ENCODE results near the gene NOSTRIN. TPM values are rescaled to one million over a fixed set of nuclear protein-coding genes. Genes with fewer than 3 reads are reported as not detected.
A peak's percentile ranks its signal among the peaks of the same experiment; 100 is the strongest.

Gene NOSTRIN
- total and polyA plus RNA-seq, 7 donors: 5.1 to 49.0 (median 13.3) TPM

- no peak overlapping the region for H3K4me3 ChIP-seq
- H3K27me3 ChIP-seq: no peaks in the 10 kb centered on the region
- H3K9me3 ChIP-seq: no peaks in the 10 kb centered on the region
- 93 to 96% methylated on average over 2 of the region's 2 CpGs for WGBS, 2 donors
- no peak overlapping the region for H3K27ac ChIP-seq
- H3K36me3 ChIP-seq: no peaks in the 10 kb centered on the region
- H3K4me1 ChIP-seq: no peaks in the 10 kb centered on the region
- no peak for TF ChIP-seq POLR2AphosphoS5 (IDR thresholded peaks at IDR 0.05)
- no peak for TF ChIP-seq CTCF (IDR thresholded peaks at IDR 0.05)
- TF ChIP-seq POLR2A (IDR thresholded peaks at IDR 0.05): no peak
- TF ChIP-seq EP300 (IDR thresholded peaks at IDR 0.05): no peak
- DNase-seq: no peak
- intact Hi-C loops (cut with DNase I): no loop called here
Observed at GRCh38 chr2:168903888-168904287, 101.5 kb downstream of the NOSTRIN start.

- no peak for TF ChIP-seq CTCF (IDR thresholded peaks at IDR 0.05)
- no peak for TF ChIP-seq POLR2A (IDR thresholded peaks at IDR 0.05)
- no peak for TF ChIP-seq POLR2AphosphoS5 (IDR thresholded peaks at IDR 0.05)
- no peak for TF ChIP-seq EP300 (IDR thresholded peaks at IDR 0.05)
- H3K9me3 ChIP-seq: no peaks in the 10 kb centered on the region
- no peak overlapping the region for H3K27ac ChIP-seq
- WGBS, 2 donors: 94 to 97% methylated on average over 3 of the region's 3 CpGs
- H3K36me3 ChIP-seq: no peaks in the 10 kb centered on the region
- no peaks in the 10 kb centered on the region for H3K4me1 ChIP-seq
- intact Hi-C loops (cut with DNase I): no loop called here
- no peak overlapping the region for H3K4me3 ChIP-seq
- no peaks in the 10 kb centered on the region for H3K27me3 ChIP-seq
- no peak for DNase-seq
Observed at GRCh38 chr2:168904358-168904757, 101.9 kb downstream of the NOSTRIN start.

GRCh38 chr2:168907940-168908662 lies 105.7 kb downstream of the NOSTRIN start:
- Histone ChIP-seq H3K9me3 (no peaks in the 10 kb centered on the region), H3K27ac (no peak overlapping the region), H3K4me1 (no peaks in the 10 kb centered on the region), H3K4me3 (no peak overlapping the region), H3K36me3 (no peaks in the 10 kb centered on the region), H3K27me3 (no peaks in the 10 kb centered on the region)
- TF ChIP-seq CTCF (IDR thresholded peaks at IDR 0.05) (no peak), EP300 (IDR thresholded peaks at IDR 0.05) (no peak)
- no peak for DNase-seq
- intact Hi-C loops (cut with DNase I): no loop called here
- WGBS, 2 donors: 93 to 97% methylated on average over 8 of the region's 8 CpGs

GRCh38 chr2:168910330-168910729 lies 107.9 kb downstream of the NOSTRIN start:
- Histone ChIP-seq H3K4me3 (no peak overlapping the region), H3K9me3 (no peaks in the 10 kb centered on the region), H3K36me3 (no peaks in the 10 kb centered on the region), H3K27ac (no peak overlapping the region), H3K4me1 (no peaks in the 10 kb centered on the region), H3K27me3 (no peaks in the 10 kb centered on the region)
- intact Hi-C loops (cut with DNase I): no loop called here
- TF ChIP-seq CTCF (IDR thresholded peaks at IDR 0.05) (no peak), POLR2AphosphoS5 (IDR thresholded peaks at IDR 0.05) (no peak), POLR2A (IDR thresholded peaks at IDR 0.05) (no peak), EP300 (IDR thresholded peaks at IDR 0.05) (no peak)
- 85% methylated on average over 5 of the region's 5 CpGs for WGBS, 2 donors
- no peak for DNase-seq

- intact Hi-C loops (cut with DNase I): no loop called here
- no peak overlapping the region for H3K27ac ChIP-seq
- H3K27me3 ChIP-seq: no peaks in the 10 kb centered on the region
- no peak for TF ChIP-seq POLR2AphosphoS5 (IDR thresholded peaks at IDR 0.05)
- TF ChIP-seq EP300 (IDR thresholded peaks at IDR 0.05): no peak
- TF ChIP-seq POLR2A (IDR thresholded peaks at IDR 0.05): no peak
- TF ChIP-seq CTCF (IDR thresholded peaks at IDR 0.05): no peak
- DNase-seq: no peak
- H3K9me3 ChIP-seq: no peaks in the 10 kb centered on the region
- WGBS, 2 donors: 46 to 61% methylated on average over 6 of the region's 6 CpGs
- H3K4me1 ChIP-seq: no peaks in the 10 kb centered on the region
- H3K4me3 ChIP-seq: peak overlapping the region in 3 of 4 donors; percentile 0 to 25 (median 8)
- H3K36me3 ChIP-seq: no peaks in the 10 kb centered on the region
Observed at GRCh38 chr2:168912466-168912865, 110.0 kb downstream of the NOSTRIN start.

All from sigmoid colon (tissue), 7 donors.